ENCODE results near the gene FBXO21.

The FBXO21 gene

DNA sequence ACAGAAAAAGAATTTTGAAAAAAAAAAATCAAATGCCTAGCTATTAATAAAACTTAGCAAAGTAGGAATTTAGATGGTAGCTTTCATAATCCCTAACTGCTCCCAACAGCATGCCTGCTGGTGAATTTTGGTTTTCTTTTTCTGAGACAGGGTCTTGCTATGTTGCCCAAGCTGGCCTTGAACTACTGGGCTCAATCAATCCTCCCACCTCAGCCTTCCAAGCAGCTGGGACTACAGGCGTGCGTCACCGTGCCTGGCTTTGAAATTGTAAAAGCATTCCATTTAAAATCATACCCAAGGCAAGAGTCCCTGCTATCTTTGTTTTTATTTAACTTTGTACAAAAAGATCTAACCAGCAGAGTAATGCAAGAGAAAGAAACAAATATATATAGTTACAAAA, 20.7 kb downstream of the FBXO21 start:
- no peak for DNase-seq
- no peak overlapping the region for H3K4me3 ChIP-seq (ENCODE audit: insufficient read depth, low read depth, low read length, poor library complexity, severe bottlenecking)
- H3K36me3 ChIP-seq (ENCODE audit: control insufficient read depth, insufficient read depth, low read length): peaks cover 82% of the 10 kb centered on the region
- H3K27ac ChIP-seq (ENCODE audit: insufficient read depth, low read length, poor library complexity, severe bottlenecking): no peak overlapping the region
- H3K9me3 ChIP-seq (ENCODE audit: control insufficient read depth, low read length): no peaks in the 10 kb centered on the region
- H3K4me1 ChIP-seq (ENCODE audit: control insufficient read depth, insufficient read depth, low read length, poor library complexity, severe bottlenecking): no peaks in the 10 kb centered on the region
- no peaks in the 10 kb centered on the region for H3K27me3 ChIP-seq (replicated peaks; ENCODE audit: control insufficient read depth, insufficient read depth, low read length, poor library complexity, severe bottlenecking)

DNA sequence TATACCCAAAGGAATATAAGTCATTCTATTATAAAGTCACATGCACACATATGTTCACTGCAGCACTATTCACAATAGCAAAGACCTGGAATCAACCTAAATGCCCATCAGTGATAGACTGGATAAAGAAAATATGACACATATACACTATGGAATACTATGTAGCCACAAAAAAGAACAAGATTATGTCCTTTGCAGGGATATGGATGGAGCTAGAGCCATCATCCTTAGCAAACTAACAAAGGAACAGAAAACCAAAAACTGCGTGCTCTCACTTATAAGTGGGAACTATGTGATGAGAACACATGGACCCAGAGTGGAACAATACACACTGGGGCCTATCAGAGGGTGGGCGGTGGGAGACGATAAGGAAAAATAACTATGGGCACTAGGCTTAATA, 21.3 kb downstream of the FBXO21 start:
- Histone ChIP-seq H3K27ac (ENCODE audit: insufficient read depth, low read length, poor library complexity, severe bottlenecking) (no peak overlapping the region), H3K4me3 (ENCODE audit: insufficient read depth, low read depth, low read length, poor library complexity, severe bottlenecking) (no peak overlapping the region), H3K4me1 (ENCODE audit: control insufficient read depth, insufficient read depth, low read length, poor library complexity, severe bottlenecking) (no peaks in the 10 kb centered on the region), H3K36me3 (ENCODE audit: control insufficient read depth, insufficient read depth, low read length) (peaks cover 81% of the 10 kb centered on the region), H3K27me3 (replicated peaks; ENCODE audit: control insufficient read depth, insufficient read depth, low read length, poor library complexity, severe bottlenecking) (no peaks in the 10 kb centered on the region), H3K9me3 (ENCODE audit: control insufficient read depth, low read length) (no peaks in the 10 kb centered on the region)
- DNase-seq: no peak

- Histone ChIP-seq H3K27me3 (replicated peaks; ENCODE audit: control insufficient read depth, insufficient read depth, low read length, poor library complexity, severe bottlenecking) (no peaks in the 10 kb centered on the region), H3K9me3 (ENCODE audit: control insufficient read depth, low read length) (no peaks in the 10 kb centered on the region), H3K4me3 (ENCODE audit: insufficient read depth, low read depth, low read length, poor library complexity, severe bottlenecking) (no peak overlapping the region), H3K4me1 (ENCODE audit: control insufficient read depth, insufficient read depth, low read length, poor library complexity, severe bottlenecking) (no peaks in the 10 kb centered on the region), H3K36me3 (ENCODE audit: control insufficient read depth, insufficient read depth, low read length) (peaks cover 81% of the 10 kb centered on the region), H3K27ac (ENCODE audit: insufficient read depth, low read length, poor library complexity, severe bottlenecking) (no peak overlapping the region)
- DNase-seq: no peak
Observed at GRCh38 chr12:117167769-117168168, 22.5 kb downstream of the FBXO21 start.

DNA sequence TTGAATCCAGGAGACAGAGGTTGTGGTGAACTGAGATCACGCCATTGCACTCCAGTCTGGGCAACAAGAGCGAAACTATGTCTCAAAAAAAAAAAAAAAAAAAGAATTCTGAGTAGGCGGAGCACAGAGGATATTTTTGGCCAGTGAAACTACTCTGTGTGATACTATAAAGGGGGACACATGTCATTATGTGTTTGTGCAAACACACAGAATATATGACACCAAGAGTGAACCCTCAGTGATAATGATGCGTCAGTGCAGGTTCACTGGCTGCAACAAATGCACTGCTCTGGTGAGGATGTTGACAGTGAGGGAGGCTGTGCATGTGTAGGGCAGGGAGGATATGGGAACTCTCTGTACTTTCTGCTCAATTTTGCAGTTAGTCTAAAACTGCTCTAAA, 24.2 kb downstream of the FBXO21 start:
- Histone ChIP-seq H3K4me1 (ENCODE audit: control insufficient read depth, insufficient read depth, low read length, poor library complexity, severe bottlenecking) (no peaks in the 10 kb centered on the region), H3K36me3 (ENCODE audit: control insufficient read depth, insufficient read depth, low read length) (peaks cover 81% of the 10 kb centered on the region), H3K4me3 (ENCODE audit: insufficient read depth, low read depth, low read length, poor library complexity, severe bottlenecking) (no peak overlapping the region), H3K9me3 (ENCODE audit: control insufficient read depth, low read length) (no peaks in the 10 kb centered on the region), H3K27me3 (replicated peaks; ENCODE audit: control insufficient read depth, insufficient read depth, low read length, poor library complexity, severe bottlenecking) (no peaks in the 10 kb centered on the region), H3K27ac (ENCODE audit: insufficient read depth, low read length, poor library complexity, severe bottlenecking) (no peak overlapping the region)
- DNase-seq: no peak

GRCh38 chr12:117165342-117165741, 24.9 kb downstream of the FBXO21 start:
- Histone ChIP-seq H3K4me1 (ENCODE audit: control insufficient read depth, insufficient read depth, low read length, poor library complexity, severe bottlenecking) (no peaks in the 10 kb centered on the region), H3K4me3 (ENCODE audit: insufficient read depth, low read depth, low read length, poor library complexity, severe bottlenecking) (no peak overlapping the region), H3K36me3 (ENCODE audit: control insufficient read depth, insufficient read depth, low read length) (peaks cover 81% of the 10 kb centered on the region), H3K27me3 (replicated peaks; ENCODE audit: control insufficient read depth, insufficient read depth, low read length, poor library complexity, severe bottlenecking) (no peaks in the 10 kb centered on the region), H3K9me3 (ENCODE audit: control insufficient read depth, low read length) (no peaks in the 10 kb centered on the region), H3K27ac (ENCODE audit: insufficient read depth, low read length, poor library complexity, severe bottlenecking) (no peak overlapping the region)
- no peak for DNase-seq

GRCh38 chr12:117162633-117163032, 27.6 kb downstream of the FBXO21 start:
- Histone ChIP-seq H3K27ac (ENCODE audit: insufficient read depth, low read length, poor library complexity, severe bottlenecking) (no peak overlapping the region), H3K27me3 (replicated peaks; ENCODE audit: control insufficient read depth, insufficient read depth, low read length, poor library complexity, severe bottlenecking) (no peaks in the 10 kb centered on the region), H3K9me3 (ENCODE audit: control insufficient read depth, low read length) (no peaks in the 10 kb centered on the region), H3K4me1 (ENCODE audit: control insufficient read depth, insufficient read depth, low read length, poor library complexity, severe bottlenecking) (no peaks in the 10 kb centered on the region), H3K36me3 (ENCODE audit: control insufficient read depth, insufficient read depth, low read length) (peaks cover 93% of the 10 kb centered on the region), H3K4me3 (ENCODE audit: insufficient read depth, low read depth, low read length, poor library complexity, severe bottlenecking) (no peak overlapping the region)
- no peak for DNase-seq

- H3K9me3 ChIP-seq (ENCODE audit: control insufficient read depth, low read length): no peaks in the 10 kb centered on the region
- no peak overlapping the region for H3K27ac ChIP-seq (ENCODE audit: insufficient read depth, low read length, poor library complexity, severe bottlenecking)
- H3K4me3 ChIP-seq (ENCODE audit: insufficient read depth, low read depth, low read length, poor library complexity, severe bottlenecking): no peak overlapping the region
- no peaks in the 10 kb centered on the region for H3K27me3 ChIP-seq (replicated peaks; ENCODE audit: control insufficient read depth, insufficient read depth, low read length, poor library complexity, severe bottlenecking)
- no peak for DNase-seq
- H3K4me1 ChIP-seq (ENCODE audit: control insufficient read depth, insufficient read depth, low read length, poor library complexity, severe bottlenecking): no peaks in the 10 kb centered on the region
- peaks cover 93% of the 10 kb centered on the region for H3K36me3 ChIP-seq (ENCODE audit: control insufficient read depth, insufficient read depth, low read length)
Observed at GRCh38 chr12:117162167-117162539, 28.1 kb downstream of the FBXO21 start.

GRCh38 chr12:117161460-117162166, 28.7 kb downstream of the FBXO21 start:
- Histone ChIP-seq H3K4me3 (ENCODE audit: insufficient read depth, low read depth, low read length, poor library complexity, severe bottlenecking) (no peak overlapping the region), H3K36me3 (ENCODE audit: control insufficient read depth, insufficient read depth, low read length) (peaks cover 93% of the 10 kb centered on the region), H3K27me3 (replicated peaks; ENCODE audit: control insufficient read depth, insufficient read depth, low read length, poor library complexity, severe bottlenecking) (no peaks in the 10 kb centered on the region), H3K27ac (ENCODE audit: insufficient read depth, low read length, poor library complexity, severe bottlenecking) (no peak overlapping the region), H3K9me3 (ENCODE audit: control insufficient read depth, low read length) (no peaks in the 10 kb centered on the region), H3K4me1 (ENCODE audit: control insufficient read depth, insufficient read depth, low read length, poor library complexity, severe bottlenecking) (no peaks in the 10 kb centered on the region)
- no peak for DNase-seq

GRCh38 chr12:117159674-117160073, 30.6 kb downstream of the FBXO21 start:
- no peak overlapping the region for H3K4me3 ChIP-seq (ENCODE audit: insufficient read depth, low read depth, low read length, poor library complexity, severe bottlenecking)
- H3K27me3 ChIP-seq (replicated peaks; ENCODE audit: control insufficient read depth, insufficient read depth, low read length, poor library complexity, severe bottlenecking): no peaks in the 10 kb centered on the region
- H3K27ac ChIP-seq (ENCODE audit: insufficient read depth, low read length, poor library complexity, severe bottlenecking): no peak overlapping the region
- DNase-seq: no peak
- H3K9me3 ChIP-seq (ENCODE audit: control insufficient read depth, low read length): no peaks in the 10 kb centered on the region
- H3K36me3 ChIP-seq (ENCODE audit: control insufficient read depth, insufficient read depth, low read length): peaks cover 95% of the 10 kb centered on the region
- no peaks in the 10 kb centered on the region for H3K4me1 ChIP-seq (ENCODE audit: control insufficient read depth, insufficient read depth, low read length, poor library complexity, severe bottlenecking)

DNA sequence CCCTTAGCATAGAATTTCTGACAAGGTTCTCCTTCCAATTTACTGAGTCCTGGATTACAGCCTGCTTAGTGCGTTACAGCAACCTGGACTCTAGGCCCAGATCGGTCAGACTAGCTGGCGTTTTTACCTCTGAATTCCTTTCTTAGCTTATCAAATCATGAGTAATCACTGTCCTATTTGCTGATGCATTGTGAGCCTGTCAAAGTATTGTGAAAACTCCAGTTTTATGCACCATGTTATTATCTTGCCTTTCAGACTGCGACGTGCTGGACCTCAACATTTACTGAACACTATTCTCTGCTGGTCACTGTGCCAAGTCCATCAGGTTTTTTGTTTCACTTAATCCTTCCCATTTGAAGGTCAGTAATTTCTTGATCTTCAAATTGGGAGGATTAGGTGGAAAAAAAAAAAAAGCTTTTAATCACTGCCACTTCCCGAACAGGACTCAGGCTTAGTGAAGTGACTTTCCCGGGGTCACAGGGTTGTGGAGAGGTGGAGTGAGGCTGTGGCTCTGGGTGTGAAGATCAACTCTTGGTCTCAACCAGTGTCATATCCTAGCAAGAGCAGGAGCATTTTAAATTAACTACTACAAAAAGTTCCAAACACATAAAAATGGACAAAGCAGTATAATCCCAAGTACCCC, 31.2 kb downstream of the FBXO21 start:
- no peaks in the 10 kb centered on the region for H3K27me3 ChIP-seq (replicated peaks; ENCODE audit: control insufficient read depth, insufficient read depth, low read length, poor library complexity, severe bottlenecking)
- H3K36me3 ChIP-seq (ENCODE audit: control insufficient read depth, insufficient read depth, low read length): peaks cover 95% of the 10 kb centered on the region
- no peak overlapping the region for H3K27ac ChIP-seq (ENCODE audit: insufficient read depth, low read length, poor library complexity, severe bottlenecking)
- no peaks in the 10 kb centered on the region for H3K9me3 ChIP-seq (ENCODE audit: control insufficient read depth, low read length)
- no peak overlapping the region for H3K4me3 ChIP-seq (ENCODE audit: insufficient read depth, low read depth, low read length, poor library complexity, severe bottlenecking)
- no peak for DNase-seq
- H3K4me1 ChIP-seq (ENCODE audit: control insufficient read depth, insufficient read depth, low read length, poor library complexity, severe bottlenecking): no peaks in the 10 kb centered on the region
